Measurements from ENCODE around the gene TGM3. TPM values are rescaled to one million over a fixed set of nuclear protein-coding genes. Genes with fewer than 3 reads are reported as not detected.

Gene TGM3
- total RNA-seq, 1 experiment from 2014 or later = 0.53 TPM

DNA sequence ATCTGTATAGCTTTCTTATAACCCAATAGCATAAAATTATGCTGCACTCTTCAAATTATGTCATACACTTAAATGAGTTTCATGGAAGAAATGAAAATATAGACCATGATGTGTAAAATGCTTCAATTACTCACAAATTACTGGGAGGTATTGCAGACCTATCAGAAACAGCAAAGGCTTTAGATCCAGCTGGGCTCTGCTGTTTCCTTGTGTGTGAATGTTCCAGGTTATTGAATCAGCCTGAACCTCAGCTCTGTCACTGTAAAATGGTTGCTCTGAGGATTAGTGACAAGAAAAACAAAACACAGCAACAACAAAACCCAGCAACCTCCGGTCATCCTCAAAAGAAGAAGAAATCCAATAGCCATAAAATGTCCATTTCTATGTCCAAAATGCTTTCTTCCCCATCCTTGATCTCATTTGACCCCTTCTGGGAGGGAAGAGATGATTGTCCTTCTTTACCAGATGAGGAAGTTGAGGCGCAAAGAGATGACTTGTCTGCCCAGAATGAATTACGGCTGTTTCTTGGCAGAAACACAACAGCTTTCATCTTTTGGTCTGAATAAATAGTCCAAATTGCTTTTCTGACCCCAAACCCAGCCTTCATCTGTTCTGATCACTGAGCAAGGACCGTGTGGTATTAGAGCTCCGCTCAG is 42.7 kb downstream of the TGM3 start:
- no peak for DNase-seq (ENCODE audit: low spot score)

- no peak for DNase-seq (ENCODE audit: low spot score)
Observed at GRCh38 chr20:2340136-2340535, 44.3 kb downstream of the TGM3 start.

GRCh38 chr20:2340823-2341222 is 45.0 kb downstream of the TGM3 start:
- no peak for DNase-seq (ENCODE audit: low spot score)

DNA sequence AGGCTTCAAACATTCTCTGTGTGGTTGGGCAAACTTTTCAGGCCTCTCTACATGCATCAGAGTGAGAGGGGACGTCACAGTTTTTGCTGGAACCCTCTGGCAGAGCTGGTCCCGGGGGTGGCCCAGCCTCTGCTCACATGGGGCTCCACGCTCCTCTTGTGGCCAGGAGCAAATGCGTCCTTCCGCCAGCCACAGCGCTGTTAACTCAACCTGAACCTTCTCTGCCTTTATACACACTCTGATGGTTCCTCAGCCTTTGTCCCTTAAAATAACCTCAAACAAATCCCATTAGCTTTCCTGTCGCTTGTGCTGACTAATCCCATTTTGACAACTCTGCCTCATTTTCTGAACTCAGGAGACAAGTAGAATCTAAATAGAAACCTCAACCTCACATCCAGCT is 45.5 kb downstream of the TGM3 start:
- no peak for DNase-seq (ENCODE audit: low spot score)

DNA sequence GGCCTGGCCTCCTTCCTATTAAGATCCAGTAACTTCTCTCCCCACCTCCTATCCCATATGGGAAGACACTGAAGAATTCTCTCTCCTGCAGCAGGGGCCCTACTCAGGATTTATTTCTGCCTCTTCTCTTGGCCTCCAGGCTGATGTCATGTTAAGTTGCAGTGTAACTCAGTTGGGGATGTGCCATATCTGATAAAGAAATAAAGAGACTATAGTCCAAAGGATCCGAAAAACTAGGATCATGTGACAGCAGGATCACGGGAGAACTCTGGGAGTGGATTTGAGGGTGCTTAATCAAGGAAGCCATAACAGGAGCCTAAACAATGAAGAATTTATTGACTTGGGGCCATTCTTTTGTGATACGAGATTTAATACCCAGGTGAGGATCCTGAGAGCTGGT is 46.4 kb downstream of the TGM3 start:
- DNase-seq (ENCODE audit: low spot score) = no peak

DNA sequence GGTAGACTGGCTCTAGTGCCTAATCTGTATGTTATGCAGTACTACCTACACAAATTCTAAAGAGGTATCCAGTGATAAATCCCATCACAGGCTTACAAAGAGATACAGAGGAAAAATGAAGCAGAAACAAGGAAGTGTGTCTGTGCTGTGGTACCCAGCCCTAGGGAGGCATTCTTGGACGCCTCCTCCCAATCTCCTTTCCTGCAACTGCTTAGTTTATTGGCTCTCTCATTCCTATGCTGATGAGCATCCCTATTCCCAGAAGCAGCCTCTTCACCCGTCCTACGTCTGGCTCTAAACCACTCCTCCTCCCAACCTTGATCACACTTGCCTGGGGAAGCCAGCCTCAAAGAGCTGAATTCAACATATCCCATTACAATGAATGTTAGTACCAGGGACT is 50.4 kb downstream of the TGM3 start:
- no peak for DNase-seq (ENCODE audit: low spot score)

GRCh38 chr20:2348336-2348735 is 52.5 kb downstream of the TGM3 start:
- no peak for DNase-seq (ENCODE audit: low spot score)

DNA sequence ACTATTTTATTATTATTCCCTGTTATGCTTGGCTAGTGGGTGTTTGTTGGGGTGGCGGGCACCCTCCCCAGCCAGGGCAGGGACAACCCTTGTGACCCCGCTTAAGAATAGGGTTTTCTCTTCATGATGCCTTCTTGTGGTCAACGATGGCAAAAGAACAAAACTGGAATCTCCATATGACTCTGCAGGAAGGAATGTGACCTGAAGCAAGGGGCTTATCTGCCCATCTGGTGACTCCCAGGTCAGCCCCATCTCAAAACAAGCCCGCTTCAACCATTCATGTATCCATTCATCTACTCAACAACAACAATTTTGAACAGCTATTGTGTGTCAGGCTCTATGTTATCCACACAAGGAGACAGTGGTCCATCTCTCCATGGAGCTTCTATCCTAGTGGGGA is 54.0 kb downstream of the TGM3 start:
- DNase-seq (ENCODE audit: low spot score) = peak; percentile 73

DNA sequence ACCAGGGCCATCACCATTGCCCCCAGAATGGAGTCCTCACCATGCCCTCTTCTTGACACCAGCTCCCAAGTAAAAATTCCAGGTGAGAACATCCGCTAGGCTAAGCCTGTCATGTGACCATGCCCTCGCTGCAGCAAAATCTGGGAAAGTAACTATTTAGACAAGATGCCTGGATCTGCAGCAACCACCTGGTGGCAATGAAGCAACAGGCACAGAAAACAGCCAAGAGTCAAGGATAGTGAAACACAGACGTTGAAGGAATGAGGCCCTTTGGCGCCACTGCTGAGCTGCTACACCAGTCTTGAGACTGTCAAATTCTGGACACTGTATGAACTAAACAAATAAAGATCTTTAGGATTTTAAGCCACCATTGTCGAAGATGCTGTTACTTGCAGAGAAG is 54.8 kb downstream of the TGM3 start:
- DNase-seq (ENCODE audit: low spot score) = no peak

GRCh38 chr20:2353231-2353630 is 57.4 kb downstream of the TGM3 start:
- DNase-seq (ENCODE audit: low spot score) = no peak

DNA sequence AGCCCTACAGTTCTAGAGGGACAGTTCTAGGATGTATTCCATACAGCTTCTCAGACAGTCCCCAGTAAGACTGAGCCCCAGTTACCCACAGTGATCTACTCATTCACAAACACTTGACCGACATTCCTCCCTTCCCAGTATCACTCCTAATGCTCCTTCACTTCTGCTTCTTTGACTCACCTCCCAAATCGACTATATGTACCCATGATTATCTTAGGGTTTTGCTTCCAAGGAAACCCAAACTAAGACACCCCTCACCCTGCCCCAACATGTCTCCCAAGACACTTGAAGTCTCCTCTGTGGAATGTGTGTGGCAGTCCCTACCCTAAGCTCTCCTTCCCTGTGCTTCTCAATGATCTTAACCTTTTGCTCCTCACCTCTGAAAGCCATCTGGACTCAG is 61.3 kb downstream of the TGM3 start:
- no peak for DNase-seq (ENCODE audit: low spot score)

DNA sequence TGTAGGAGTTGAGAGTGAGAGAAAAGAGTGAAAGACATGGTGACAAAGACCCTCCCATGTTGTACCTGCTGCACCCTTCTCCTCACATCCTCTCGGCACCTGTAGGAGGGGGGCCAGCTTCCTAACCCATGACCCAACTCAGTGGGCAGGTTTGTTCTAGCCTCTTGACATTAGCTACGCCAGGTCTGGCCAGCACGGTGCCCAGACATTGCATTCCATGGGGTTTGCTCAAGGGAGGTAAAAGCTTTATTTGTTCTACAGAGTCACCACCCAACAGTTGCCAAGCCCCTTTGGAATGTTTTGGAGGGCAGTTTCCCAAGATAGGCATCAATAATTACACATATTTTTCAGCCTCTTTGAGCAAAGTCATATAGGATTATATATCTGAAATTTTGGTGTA is 62.2 kb downstream of the TGM3 start:
- DNase-seq (ENCODE audit: low spot score) = no peak

- DNase-seq (ENCODE audit: low spot score) = no peak
Observed at GRCh38 chr20:2361035-2361593, 65.3 kb downstream of the TGM3 start.

- no peak for DNase-seq (ENCODE audit: low spot score)
Observed at GRCh38 chr20:2363187-2363586, 67.4 kb downstream of the TGM3 start.

GRCh38 chr20:2363587-2363986 is 67.8 kb downstream of the TGM3 start:
- DNase-seq (ENCODE audit: low spot score) = no peak

- no peak for DNase-seq (ENCODE audit: low spot score)
Observed at GRCh38 chr20:2364044-2364443, 68.2 kb downstream of the TGM3 start.

- DNase-seq (ENCODE audit: low spot score) = no peak
Observed at GRCh38 chr20:2365091-2365490, 69.3 kb downstream of the TGM3 start.

GRCh38 chr20:2365666-2366065 is 69.9 kb downstream of the TGM3 start:
- no peak for DNase-seq (ENCODE audit: low spot score)

GRCh38 chr20:2368621-2369020 is 72.8 kb downstream of the TGM3 start:
- DNase-seq (ENCODE audit: low spot score) = no peak

- no peak for DNase-seq (ENCODE audit: low spot score)
Observed at GRCh38 chr20:2373098-2373497, 77.3 kb downstream of the TGM3 start.

- DNase-seq (ENCODE audit: low spot score) = no peak
Observed at GRCh38 chr20:2374346-2375125, 78.7 kb downstream of the TGM3 start.

- DNase-seq (ENCODE audit: low spot score) = no peak
Observed at GRCh38 chr20:2378893-2379292, 83.1 kb downstream of the TGM3 start.

DNA sequence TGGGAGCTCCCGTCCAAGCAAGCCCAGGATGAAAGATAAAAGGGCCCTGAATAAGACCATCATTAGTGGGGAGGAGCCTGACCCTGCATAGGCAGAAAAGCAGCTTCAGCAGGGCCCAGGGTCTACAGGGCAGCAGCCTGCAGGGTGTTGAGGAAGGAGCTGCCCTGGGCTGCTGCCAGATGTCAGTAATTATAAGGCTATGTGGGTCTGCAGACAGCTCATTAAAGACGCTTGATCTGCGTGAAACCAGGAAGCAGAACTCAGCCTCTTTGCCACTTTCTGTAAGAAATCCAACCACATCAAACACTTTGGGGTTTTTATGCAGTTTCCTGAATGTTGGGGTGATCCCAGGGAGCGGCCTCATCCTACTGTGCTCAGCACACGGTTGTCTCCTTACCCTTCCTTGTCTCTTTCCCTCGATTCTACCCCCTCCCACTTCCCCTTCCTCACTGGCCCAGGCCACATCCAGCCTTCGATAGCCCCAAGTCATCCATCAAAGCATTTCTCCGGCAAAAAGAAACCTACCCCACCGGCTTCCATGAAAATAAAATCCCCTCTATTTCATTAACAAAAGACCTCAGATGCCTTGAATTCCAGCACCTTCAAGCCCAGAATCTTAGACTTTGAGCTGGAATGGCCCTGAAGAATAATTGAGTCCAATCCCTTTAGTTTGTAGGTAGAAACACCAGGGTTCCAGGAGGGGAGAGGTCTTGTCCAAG is 83.9 kb downstream of the TGM3 start:
- peak; percentile 36 for DNase-seq (ENCODE audit: low spot score)

Measured in A172 (cell line).